Natural killer cell (primary cell): ENCODE data around the gene POLD4. TPM values are rescaled to one million over a fixed set of nuclear protein-coding genes. Genes with fewer than 3 reads are reported as not detected.

Experiments used
- ATAC-seq, 3 donors: fragments of 150-1000 bp in 2 of 3; fragments of 200-7000 bp in 1 of 3; cut with Tn5 transposase; 1 replicate in 1 of 3; 2 replicates in 2 of 3; pipeline ENCODE4 v1.10.0; 2021; ENCODE audit warnings: mild to moderate bottlenecking in 2 of 3, moderate library complexity in 2 of 3
- DNase-seq, 2 donors: peaks; one replicate each; pipeline versions ENCODE4 v3.0.0 to v3.0.0-alpha.2; 2013 to 2021; ENCODE audit warnings: mixed read lengths in 1 of 2
- H3K27ac ChIP-seq: one replicate; pipeline ENCODE4 v1.5.1; 2013; ENCODE audit warnings: mild to moderate bottlenecking, low read length
- H3K27me3 ChIP-seq: one replicate; pipeline ENCODE4 v1.6.1; 2013; ENCODE audit warnings: low read length; ENCODE audit not compliant: control insufficient read depth, insufficient read depth
- H3K36me3 ChIP-seq: one replicate; pipeline ENCODE4 v1.6.1; 2013; ENCODE audit warnings: low read length; ENCODE audit not compliant: control insufficient read depth, insufficient read depth
- H3K4me1 ChIP-seq: one replicate; pipeline ENCODE4 v1.6.1; 2013; ENCODE audit warnings: low read length; ENCODE audit not compliant: control insufficient read depth, insufficient read depth
- H3K4me3 ChIP-seq: one replicate; pipeline ENCODE4 v1.5.1; 2013; ENCODE audit warnings: low read length
- H3K9me3 ChIP-seq: one replicate; pipeline ENCODE4 v1.6.1; 2013; ENCODE audit warnings: low read length; ENCODE audit not compliant: control insufficient read depth, insufficient read depth
- H3K27ac Mint-ChIP-seq, 2 donors: one replicate each; pipeline ENCODE4 v1.8.0; 2022; ENCODE audit warnings: mild to moderate bottlenecking in 2 of 2, mixed read lengths in 2 of 2, moderate library complexity in 1 of 2
- H3K27me3 Mint-ChIP-seq, 2 donors: one replicate each; pipeline ENCODE4 v1.8.0; 2022; ENCODE audit warnings: low read depth in 2 of 2, mixed read lengths in 2 of 2
- H3K36me3 Mint-ChIP-seq: one replicate; pipeline ENCODE4 v1.8.0; 2022; ENCODE audit warnings: mixed read lengths
- H3K4me1 Mint-ChIP-seq, 2 donors: one replicate each; pipeline ENCODE4 v1.8.0; 2022; ENCODE audit warnings: mixed read lengths in 2 of 2
- H3K4me3 Mint-ChIP-seq: one replicate; pipeline ENCODE4 v1.8.0; 2022; ENCODE audit warnings: mild to moderate bottlenecking, moderate library complexity, mixed read lengths
- H3K9me3 Mint-ChIP-seq, 2 donors: one replicate each; pipeline ENCODE4 v1.8.0; 2022; ENCODE audit warnings: mixed read lengths in 2 of 2
- CTCF ChIP-seq: fragments of 200-600 bp; IDR thresholded peaks from one replicate; pipeline ENCODE4 v1.8.0; 2022; ENCODE audit warnings: antibody characterized with exemption
- WGBS: methylation state at CpG from one replicate; pipeline ENCODE4 v1.1.7; 2013; ENCODE audit warnings: missing lambda C conversion rate; ENCODE audit not compliant: insufficient coverage; 5-methylcytosine and 5-hydroxymethylcytosine counted together
- intact Hi-C: fragments of 100-400 bp; cut with micrococcal nuclease; formaldehyde crosslinking; loops from one replicate; pipeline ENCODE4 v1.14.2; 2022
- total RNA-seq, 4 donors: library from RNA; stranded (reverse); fragments of 120-200 nt in 1 of 4; gene quantifications; one replicate each; pipeline versions ENCODE4 v1.2.3 to v1.2.4, GENCODE V29; 2013 to 2022

Gene POLD4
- total RNA-seq, 3 donors from 2014 or later (not counting 1 experiment from before 2014, with no cell fraction given), result 45.8 to 63.7 (median 60.5) TPM

- H3K27ac Mint-ChIP-seq, result peak overlapping the region; percentile 29 to 64
- peaks cover 21 to 40% of the 10 kb centered on the region in 2 donors for H3K4me1 Mint-ChIP-seq
- peaks cover 54% of the 10 kb centered on the region for H3K36me3 ChIP-seq
- intact Hi-C loops, result no loop called here
- peak overlapping the region; percentile 65 for H3K4me3 Mint-ChIP-seq
- H3K9me3 ChIP-seq, result no peaks in the 10 kb centered on the region
- ATAC-seq (no peak), DNase-seq (no peak)
- no peak overlapping the region for H3K4me3 ChIP-seq
- H3K27ac ChIP-seq, result no peak overlapping the region
- no peaks in the 10 kb centered on the region for H3K36me3 Mint-ChIP-seq
- H3K9me3 Mint-ChIP-seq, result no peaks in the 10 kb centered on the region
- 91% methylated on average over 24 of the region's 24 CpGs for WGBS
- peaks cover 64% of the 10 kb centered on the region for H3K4me1 ChIP-seq
- H3K27me3 ChIP-seq, result no peaks in the 10 kb centered on the region
- TF ChIP-seq CTCF, result no peak
- H3K27me3 Mint-ChIP-seq, result no peaks in the 10 kb centered on the region
Measured at GRCh38 chr11:67397986-67398660, 44.8 kb upstream of the POLD4 start.

GRCh38 chr11:67397536-67397935, 44.2 kb upstream of the POLD4 start:
- 75% methylated on average over 6 of the region's 6 CpGs for WGBS
- Mint-ChIP-seq H3K27me3 (no peaks in the 10 kb centered on the region), H3K27ac (peak overlapping the region; percentile 64 to 88), H3K4me3 (peak overlapping the region; percentile 65), H3K36me3 (no peaks in the 10 kb centered on the region), H3K9me3 (no peaks in the 10 kb centered on the region), H3K4me1 (peaks cover 25 to 45% of the 10 kb centered on the region in 2 donors)
- TF ChIP-seq CTCF, result no peak
- Histone ChIP-seq H3K4me3 (no peak overlapping the region), H3K27ac (no peak overlapping the region), H3K4me1 (peaks cover 62% of the 10 kb centered on the region), H3K36me3 (peaks cover 54% of the 10 kb centered on the region), H3K9me3 (no peaks in the 10 kb centered on the region), H3K27me3 (no peaks in the 10 kb centered on the region)
- intact Hi-C loops, result no loop called here
- no peak for ATAC-seq
- DNase-seq, result no peak

GRCh38 chr11:67396587-67397389, 43.4 kb upstream of the POLD4 start:
- no peak overlapping the region for H3K4me3 ChIP-seq
- H3K27me3 ChIP-seq, result no peaks in the 10 kb centered on the region
- peak overlapping the region; percentile 9 for H3K27ac ChIP-seq
- H3K4me1 Mint-ChIP-seq, result peaks cover 29 to 50% of the 10 kb centered on the region in 2 donors
- no peak overlapping the region for H3K4me3 Mint-ChIP-seq
- peaks cover 54% of the 10 kb centered on the region for H3K36me3 ChIP-seq
- H3K9me3 ChIP-seq, result no peaks in the 10 kb centered on the region
- H3K9me3 Mint-ChIP-seq, result no peaks in the 10 kb centered on the region
- intact Hi-C loops, result no loop called here
- no peak for TF ChIP-seq CTCF
- no peaks in the 10 kb centered on the region for H3K27me3 Mint-ChIP-seq
- ATAC-seq, result no peak
- no peaks in the 10 kb centered on the region for H3K36me3 Mint-ChIP-seq
- 10% methylated on average over 11 of the region's 13 CpGs for WGBS
- H3K27ac Mint-ChIP-seq, result peak overlapping the region; percentile 68 to 88
- peaks cover 61% of the 10 kb centered on the region for H3K4me1 ChIP-seq
- peak in 1 of 2 donors; percentile 58 for DNase-seq
